Left lung (tissue), 10 donors: ENCODE data around the gene SLC27A5. TPM values are rescaled to one million over a fixed set of nuclear protein-coding genes. Genes with fewer than 3 reads are reported as not detected.
A peak's percentile ranks its signal among the peaks of the same experiment; 100 is the strongest.

ENCODE experiments used
- ATAC-seq: fragments of 200-7000 bp; cut with Tn5 transposase; one replicate; pipeline ENCODE4 v1.9.1; 2020; ENCODE audit warnings: moderate library complexity
- DNase-seq, 4 donors: peaks; one replicate each; pipeline ENCODE4 v3.0.0-alpha.2; 2013 to 2020
- H3K27ac ChIP-seq, 2 donors: fragments of 200-600 bp; sonication (generic) in 1 of 2; one replicate each; pipeline versions ENCODE4 v1.5.0 to v1.8.0; 2020 to 2021
- H3K27me3 ChIP-seq, 2 donors: fragments of 200-600 bp; sonication (generic) in 1 of 2; one replicate each; pipeline versions ENCODE4 v1.5.0 to v1.8.0; 2020 to 2021
- H3K36me3 ChIP-seq, 2 donors: fragments of 200-600 bp; sonication (generic) in 1 of 2; one replicate each; pipeline versions ENCODE4 v1.5.0 to v1.8.0; 2020 to 2021
- H3K4me1 ChIP-seq, 2 donors: fragments of 200-600 bp; one replicate each; pipeline ENCODE4 v1.8.0; 2021
- H3K4me3 ChIP-seq, 2 donors: fragments of 200-600 bp; sonication (generic) in 1 of 2; one replicate each; pipeline versions ENCODE4 v1.5.0 to v1.8.0; 2020 to 2021; ENCODE audit warnings: mild to moderate bottlenecking in 1 of 2
- H3K9me3 ChIP-seq, 2 donors: fragments of 200-600 bp; sonication (generic) in 1 of 2; one replicate each; pipeline versions ENCODE4 v1.5.0 to v1.8.0; 2020 to 2021
- intact Hi-C, 2 donors: fragments of 100-400 bp; cut with DNase I; formaldehyde crosslinking; loops; one replicate each; pipeline versions ENCODE4 v1.11.2 to v1.14.2; 2022
- polyA plus RNA-seq, 6 donors: library from polyadenylated mRNA; unstranded; fragments of 120-200 nt; gene quantifications; one replicate each; pipeline ENCODE4 v1.2.1, GENCODE V29; 2013; ENCODE audit not compliant: insufficient read length in 6 of 6
- total RNA-seq, 2 donors: library from RNA; stranded (reverse); fragmentation: NEBNext Ultra II Directional; extraction: Animal tissue kit (Norgen Biotek cat#: 25700); gene quantifications; one replicate each; pipeline ENCODE4 v1.2.1, GENCODE V29; 2021
- TF ChIP-seq, protein P1 (sequence below), 2 donors: fragments of 200-600 bp; sonication (generic) in 1 of 2; IDR thresholded peaks; one replicate each; pipeline versions ENCODE4 v1.5.0 to v1.8.0; 2021; ENCODE audit warnings: antibody characterized with exemption in 2 of 2
- donor health status: DM: no; HTN: yes; CAD: no.
- donor health status: DM: no; HTN: no; CAD: no.

SLC27A5 gene
- total and polyA plus RNA-seq, 8 donors = 6.2 to 11.8 (median 8.1) TPM

DNA sequence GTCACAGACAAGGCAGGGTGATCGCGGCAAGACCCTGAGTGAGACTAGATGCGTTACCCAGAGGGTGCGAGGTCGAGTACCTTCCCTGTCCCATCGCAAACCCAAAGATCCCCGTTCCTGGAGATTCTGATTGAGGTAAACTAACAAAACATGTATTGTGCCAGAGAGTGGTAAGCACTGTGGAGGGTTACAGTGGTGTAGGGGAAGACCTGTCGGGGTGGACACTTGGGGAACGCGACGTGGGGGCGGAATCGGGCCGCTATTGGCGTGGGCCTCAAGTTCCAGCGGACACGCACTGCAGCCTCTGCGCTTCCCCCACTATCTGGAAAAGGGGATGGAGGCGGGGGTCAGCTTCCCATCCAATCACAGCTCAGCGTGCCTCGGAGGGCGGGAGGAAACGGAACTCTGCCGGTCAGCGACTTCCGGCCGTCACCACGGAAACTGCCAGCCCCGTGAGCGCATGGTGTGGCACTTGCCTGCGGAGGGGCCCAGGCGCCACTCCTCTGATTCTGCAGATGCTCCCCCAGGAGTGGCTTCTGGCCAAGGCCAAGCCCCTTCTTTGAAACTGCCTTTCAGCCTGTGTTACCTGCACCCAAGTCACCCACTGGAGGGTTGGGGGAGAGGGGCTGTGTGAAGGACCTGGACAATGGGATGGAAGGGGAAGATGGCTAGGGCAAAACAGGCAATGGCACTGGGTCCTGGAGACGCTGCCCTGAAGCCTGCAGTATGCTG is 47.6 kb upstream of the SLC27A5 start:
- H3K27ac ChIP-seq = peak overlapping the region; percentile 100
- ATAC-seq (peak; percentile 69), DNase-seq (peak; percentile 85 to 95 (median 94))
- H3K4me3 ChIP-seq = peak overlapping the region; percentile 74 to 78
- TF ChIP-seq, protein P1, sequence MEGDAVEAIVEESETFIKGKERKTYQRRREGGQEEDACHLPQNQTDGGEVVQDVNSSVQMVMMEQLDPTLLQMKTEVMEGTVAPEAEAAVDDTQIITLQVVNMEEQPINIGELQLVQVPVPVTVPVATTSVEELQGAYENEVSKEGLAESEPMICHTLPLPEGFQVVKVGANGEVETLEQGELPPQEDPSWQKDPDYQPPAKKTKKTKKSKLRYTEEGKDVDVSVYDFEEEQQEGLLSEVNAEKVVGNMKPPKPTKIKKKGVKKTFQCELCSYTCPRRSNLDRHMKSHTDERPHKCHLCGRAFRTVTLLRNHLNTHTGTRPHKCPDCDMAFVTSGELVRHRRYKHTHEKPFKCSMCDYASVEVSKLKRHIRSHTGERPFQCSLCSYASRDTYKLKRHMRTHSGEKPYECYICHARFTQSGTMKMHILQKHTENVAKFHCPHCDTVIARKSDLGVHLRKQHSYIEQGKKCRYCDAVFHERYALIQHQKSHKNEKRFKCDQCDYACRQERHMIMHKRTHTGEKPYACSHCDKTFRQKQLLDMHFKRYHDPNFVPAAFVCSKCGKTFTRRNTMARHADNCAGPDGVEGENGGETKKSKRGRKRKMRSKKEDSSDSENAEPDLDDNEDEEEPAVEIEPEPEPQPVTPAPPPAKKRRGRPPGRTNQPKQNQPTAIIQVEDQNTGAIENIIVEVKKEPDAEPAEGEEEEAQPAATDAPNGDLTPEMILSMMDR (IDR thresholded peaks at IDR 0.05) = no peak
- H3K9me3 ChIP-seq = no peaks in the 10 kb centered on the region
- intact Hi-C loops = no loop called here
- peaks cover 0 to 20% of the 10 kb centered on the region in 2 donors for H3K36me3 ChIP-seq
- peaks cover 0 to 37% of the 10 kb centered on the region in 2 donors for H3K27me3 ChIP-seq
- H3K4me1 ChIP-seq = peaks cover 29 to 61% of the 10 kb centered on the region in 2 donors

DNA sequence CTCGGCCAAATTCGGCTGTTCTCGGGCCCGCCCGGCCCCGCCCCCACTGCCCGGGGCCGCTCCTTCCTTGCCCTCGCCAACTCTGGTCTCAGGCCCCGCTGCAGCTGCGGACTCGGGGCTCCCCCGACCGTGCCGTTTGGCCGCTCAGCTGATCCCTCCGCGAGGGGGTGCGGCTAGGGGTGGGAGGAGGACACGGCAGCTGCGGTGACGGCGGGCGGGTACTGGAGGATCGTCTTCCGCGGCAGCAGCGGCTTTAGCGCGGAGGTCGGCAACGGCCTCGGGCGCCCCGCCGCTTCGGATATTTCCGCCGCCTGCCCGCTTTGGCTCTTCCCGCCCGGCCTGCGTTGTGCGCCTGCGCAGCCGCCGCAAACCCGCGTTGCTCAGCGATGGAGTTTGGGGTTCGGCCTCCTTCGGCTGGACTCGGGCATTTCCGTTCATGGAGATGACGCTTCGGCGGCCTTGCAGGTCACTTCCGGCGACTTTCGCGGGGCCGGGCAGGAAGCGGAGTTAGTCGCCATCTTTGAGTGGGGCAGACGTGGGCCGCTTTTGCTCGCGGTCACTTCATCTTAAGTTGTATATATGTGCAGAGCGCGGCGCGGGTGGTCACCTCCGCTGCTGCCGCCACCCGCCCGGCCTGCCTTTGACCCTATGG is 47.0 kb upstream of the SLC27A5 start:
- Histone ChIP-seq H3K36me3 (peaks cover 0 to 21% of the 10 kb centered on the region in 2 donors), H3K27ac (peak overlapping the region; percentile 100), H3K4me3 (peak overlapping the region; percentile 74 to 78), H3K9me3 (no peaks in the 10 kb centered on the region), H3K27me3 (peaks cover 0 to 30% of the 10 kb centered on the region in 2 donors), H3K4me1 (peaks cover 36 to 68% of the 10 kb centered on the region in 2 donors)
- TF ChIP-seq, protein P1 (IDR thresholded peaks at IDR 0.05) = peak in 1 of 2 donors; percentile 12
- intact Hi-C loops = no loop called here
- DNase-seq (peak; percentile 97 to 99 (median 99)), ATAC-seq (peak; percentile 82)

DNA sequence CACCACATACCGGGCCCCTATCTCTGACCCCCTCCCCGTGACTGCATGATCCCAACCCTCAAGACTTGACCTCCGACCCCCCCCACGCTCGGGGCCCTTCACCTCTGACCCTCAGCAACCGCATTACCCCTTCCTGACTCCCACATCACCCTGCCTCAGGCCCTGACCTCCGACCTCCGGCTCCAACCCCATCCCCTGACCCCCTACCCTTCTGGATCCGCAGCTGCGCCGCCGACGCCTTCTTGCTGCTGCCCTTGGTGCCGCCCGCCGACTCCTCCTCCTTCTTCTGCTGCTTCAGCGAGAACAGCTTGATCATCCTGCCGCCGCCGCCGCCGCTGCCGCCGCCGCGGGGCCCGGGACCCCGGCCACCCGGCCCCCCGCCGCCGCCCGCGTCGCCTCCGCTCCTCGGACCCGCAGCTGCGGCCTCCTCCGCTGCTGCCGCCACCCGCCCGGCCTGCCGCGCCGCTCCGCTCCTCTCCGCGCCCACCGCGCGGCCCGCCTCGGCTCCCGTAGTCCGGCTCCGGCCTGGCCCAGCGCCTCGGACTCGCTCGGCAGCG is 46.4 kb upstream of the SLC27A5 start, which contains the start of gene UBE2M:
TSS of gene UBE2M (minus strand) at position 546 of the 557 bp plus-strand sequence. CDS start at position 316, 230 bp downstream.
- TF ChIP-seq, protein P1 (IDR thresholded peaks at IDR 0.05) = no peak
- Histone ChIP-seq H3K4me3 (peak within 1 kb of the TSS; percentile 74 to 78), H3K4me1 (peaks cover 37 to 68% of the 10 kb centered on the region in 2 donors), H3K36me3 (peaks cover 0 to 27% of the 10 kb centered on the region in 2 donors), H3K27me3 (peaks cover 0 to 24% of the 10 kb centered on the region in 2 donors), H3K27ac (peak within 1 kb of the TSS; percentile 100), H3K9me3 (no peaks in the 10 kb centered on the region)
- DNase-seq (peak in 2 of 4 donors; percentile 72 to 91), ATAC-seq (no peak)
- intact Hi-C loops = no loop called here

DNA sequence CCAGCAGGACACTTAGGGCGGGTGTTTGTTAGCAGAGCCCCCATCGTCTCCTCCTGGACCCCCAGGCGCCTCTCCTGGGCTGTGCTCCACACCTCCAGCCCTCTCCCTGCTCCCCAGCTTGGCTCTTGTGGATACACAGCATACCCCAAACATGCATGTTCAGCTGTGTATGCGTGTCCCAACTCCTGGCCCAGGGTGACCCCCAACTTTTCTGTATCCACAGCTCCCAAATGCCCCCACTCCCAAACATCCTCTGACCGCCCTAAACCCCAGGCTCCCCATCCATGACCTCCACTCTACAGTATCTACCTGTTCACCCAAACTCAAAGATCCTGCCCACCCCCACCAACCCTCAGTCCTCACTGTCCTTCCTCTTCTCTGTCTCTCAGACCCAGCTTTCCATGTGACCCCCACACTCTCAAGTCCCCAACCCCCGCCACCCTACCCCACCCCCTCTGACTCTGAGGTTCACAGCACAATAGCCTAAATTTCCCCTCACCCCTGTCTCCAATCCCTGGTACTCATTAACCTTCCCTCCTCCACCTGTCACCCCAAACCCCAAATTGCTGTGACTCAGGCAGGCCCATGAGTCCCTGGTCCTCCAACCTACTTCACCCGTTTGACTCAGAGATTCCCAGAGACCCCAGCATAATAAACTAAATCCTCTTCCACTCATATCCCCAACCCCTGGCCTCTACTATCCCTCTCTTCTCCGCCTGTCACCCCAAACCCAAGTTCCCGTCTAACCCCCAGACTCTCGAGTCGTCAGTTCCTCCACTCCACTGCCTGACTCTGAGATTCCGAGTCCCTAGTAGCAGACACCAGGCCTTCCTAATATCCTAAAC is 45.7 kb upstream of the SLC27A5 start:
- Histone ChIP-seq H3K4me3 (peak overlapping the region; percentile 74 to 78), H3K27me3 (peaks cover 0 to 17% of the 10 kb centered on the region in 2 donors), H3K4me1 (peaks cover 30 to 66% of the 10 kb centered on the region in 2 donors), H3K9me3 (no peaks in the 10 kb centered on the region), H3K27ac (peak overlapping the region; percentile 85 to 100), H3K36me3 (peaks cover 0 to 34% of the 10 kb centered on the region in 2 donors)
- DNase-seq (peak in 1 of 4 donors; percentile 33), ATAC-seq (no peak)
- intact Hi-C loops = no loop called here
- TF ChIP-seq, protein P1 (IDR thresholded peaks at IDR 0.05) = no peak
